GM12892 (cell line): ENCODE measurements around the gene PLXNB3.

Experiments
- POLR2A ChIP-seq: IDR thresholded peaks from 2 replicates; pipeline ENCODE4 v1.6.1; 2011; ENCODE audit warnings: low read depth, low read length, control low read depth
- POLR2AphosphoS5 ChIP-seq: IDR thresholded peaks from 2 replicates; pipeline ENCODE4 v1.6.1; 2011; ENCODE audit warnings: low read depth, low read length, control low read depth
- TAF1 ChIP-seq: IDR thresholded peaks from 2 replicates; pipeline ENCODE4 v1.6.1; 2011; ENCODE audit warnings: low read depth, mild to moderate bottlenecking, control low read depth, low read length, borderline replicate concordance

GRCh38 chrX:153719701-153720100 is 44.3 kb upstream of the PLXNB3 start:
- TF ChIP-seq POLR2A (no peak), POLR2AphosphoS5 (no peak), TAF1 (no peak)
